ENCODE results near the gene SOCS1. TPM values are rescaled to one million over a fixed set of nuclear protein-coding genes. Genes with fewer than 3 reads are reported as not detected.

Gene SOCS1
- total RNA-seq, 1 experiment from 2014 or later: 2.6 TPM

DNA sequence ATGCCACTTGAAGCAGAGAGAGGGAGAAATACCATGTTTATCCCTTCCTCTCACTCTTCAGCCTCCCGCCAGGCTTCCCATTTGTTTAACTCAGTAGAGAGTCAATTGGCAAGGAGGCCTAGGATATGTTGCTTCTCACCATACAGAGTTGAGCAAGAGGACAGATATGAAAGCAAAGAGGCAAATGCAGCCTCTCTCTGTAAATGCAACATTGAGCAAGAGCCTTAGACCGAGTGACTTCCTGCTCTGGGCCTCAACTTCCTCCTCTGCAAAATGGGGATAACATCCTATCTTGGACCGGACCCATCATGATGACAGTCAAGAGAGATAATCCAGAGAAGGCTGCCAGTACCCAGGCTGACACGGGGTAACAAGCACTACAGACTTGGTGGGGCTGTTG, 36.8 kb downstream of the SOCS1 start:
- DNase-seq (ENCODE audit: low spot score): no peak
- H3K9me3 ChIP-seq (ENCODE audit: low read depth, low read length, poor library complexity, severe bottlenecking): peaks cover 11% of the 10 kb centered on the region
- H3K4me1 ChIP-seq (ENCODE audit: insufficient read depth, low read length, poor library complexity, severe bottlenecking): no peaks in the 10 kb centered on the region
- H3K27ac ChIP-seq (ENCODE audit: low read depth, low read length, poor library complexity, severe bottlenecking): no peak overlapping the region
- no peaks in the 10 kb centered on the region for H3K27me3 ChIP-seq (replicated peaks; ENCODE audit: insufficient read depth, low read depth, low read length, poor library complexity)
- CTCF ChIA-PET: no interaction called here
- no TSS peak for BruUV-seq (replicated peaks)
- H3K36me3 ChIP-seq (ENCODE audit: insufficient read depth, low read length, poor library complexity, severe bottlenecking): no peaks in the 10 kb centered on the region
- no peak for TF ChIP-seq EZH2 (IDR thresholded peaks at IDR 0.05; ENCODE audit: borderline replicate concordance, low read depth, low read length, poor library complexity, severe bottlenecking)
- POLR2A ChIA-PET (ENCODE audit: low non-redundant PET): no interaction called here
- no peak overlapping the region for H3K4me3 ChIP-seq (ENCODE audit: low read depth, low read length, poor library complexity, severe bottlenecking)
- intact Hi-C loops (cut with micrococcal nuclease; ENCODE audit: unreplicated experiment): no loop called here

DNA sequence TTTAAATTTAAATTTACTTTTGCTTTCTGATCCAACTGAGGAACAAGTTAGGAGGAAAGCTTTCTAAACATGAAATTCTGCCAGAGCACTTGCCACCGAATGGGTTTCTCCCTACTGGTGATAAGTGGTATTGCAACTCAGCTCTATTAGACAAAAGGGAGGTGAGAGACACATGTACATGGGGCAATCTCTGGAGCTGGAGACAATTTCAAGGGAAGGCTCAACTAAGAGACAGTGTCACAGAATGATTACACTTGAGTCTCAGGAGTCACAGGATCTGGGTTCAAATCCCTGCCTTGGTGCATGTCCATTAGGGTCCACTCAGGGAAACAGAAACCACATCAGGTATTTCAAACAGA, 37.4 kb downstream of the SOCS1 start:
- TF ChIP-seq, protein P1, sequence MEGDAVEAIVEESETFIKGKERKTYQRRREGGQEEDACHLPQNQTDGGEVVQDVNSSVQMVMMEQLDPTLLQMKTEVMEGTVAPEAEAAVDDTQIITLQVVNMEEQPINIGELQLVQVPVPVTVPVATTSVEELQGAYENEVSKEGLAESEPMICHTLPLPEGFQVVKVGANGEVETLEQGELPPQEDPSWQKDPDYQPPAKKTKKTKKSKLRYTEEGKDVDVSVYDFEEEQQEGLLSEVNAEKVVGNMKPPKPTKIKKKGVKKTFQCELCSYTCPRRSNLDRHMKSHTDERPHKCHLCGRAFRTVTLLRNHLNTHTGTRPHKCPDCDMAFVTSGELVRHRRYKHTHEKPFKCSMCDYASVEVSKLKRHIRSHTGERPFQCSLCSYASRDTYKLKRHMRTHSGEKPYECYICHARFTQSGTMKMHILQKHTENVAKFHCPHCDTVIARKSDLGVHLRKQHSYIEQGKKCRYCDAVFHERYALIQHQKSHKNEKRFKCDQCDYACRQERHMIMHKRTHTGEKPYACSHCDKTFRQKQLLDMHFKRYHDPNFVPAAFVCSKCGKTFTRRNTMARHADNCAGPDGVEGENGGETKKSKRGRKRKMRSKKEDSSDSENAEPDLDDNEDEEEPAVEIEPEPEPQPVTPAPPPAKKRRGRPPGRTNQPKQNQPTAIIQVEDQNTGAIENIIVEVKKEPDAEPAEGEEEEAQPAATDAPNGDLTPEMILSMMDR (conservative IDR thresholded peaks at IDR 0.05; ENCODE audit: low read depth, low read length): peak; percentile 61
- no peak for TF ChIP-seq EZH2 (IDR thresholded peaks at IDR 0.05; ENCODE audit: borderline replicate concordance, low read depth, low read length, poor library complexity, severe bottlenecking)
- POLR2A ChIA-PET (ENCODE audit: low non-redundant PET): interaction anchor here (0.6 kb wide), 1 partner anchor 62 kb away, joined by 9 read pairs; no protein-coding TSS in a partner anchor
- no peaks in the 10 kb centered on the region for H3K36me3 ChIP-seq (ENCODE audit: insufficient read depth, low read length, poor library complexity, severe bottlenecking)
- H3K4me1 ChIP-seq (ENCODE audit: insufficient read depth, low read length, poor library complexity, severe bottlenecking): no peaks in the 10 kb centered on the region
- CTCF ChIA-PET: no interaction called here
- BruUV-seq (replicated peaks): no TSS peak
- no peaks in the 10 kb centered on the region for H3K27me3 ChIP-seq (replicated peaks; ENCODE audit: insufficient read depth, low read depth, low read length, poor library complexity)
- intact Hi-C loops (cut with micrococcal nuclease; ENCODE audit: unreplicated experiment): no loop called here
- H3K4me3 ChIP-seq (ENCODE audit: low read depth, low read length, poor library complexity, severe bottlenecking): no peak overlapping the region
- H3K9me3 ChIP-seq (ENCODE audit: low read depth, low read length, poor library complexity, severe bottlenecking): peaks cover 11% of the 10 kb centered on the region
- peak; percentile 23 for DNase-seq (ENCODE audit: low spot score)
- H3K27ac ChIP-seq (ENCODE audit: low read depth, low read length, poor library complexity, severe bottlenecking): no peak overlapping the region

DNA sequence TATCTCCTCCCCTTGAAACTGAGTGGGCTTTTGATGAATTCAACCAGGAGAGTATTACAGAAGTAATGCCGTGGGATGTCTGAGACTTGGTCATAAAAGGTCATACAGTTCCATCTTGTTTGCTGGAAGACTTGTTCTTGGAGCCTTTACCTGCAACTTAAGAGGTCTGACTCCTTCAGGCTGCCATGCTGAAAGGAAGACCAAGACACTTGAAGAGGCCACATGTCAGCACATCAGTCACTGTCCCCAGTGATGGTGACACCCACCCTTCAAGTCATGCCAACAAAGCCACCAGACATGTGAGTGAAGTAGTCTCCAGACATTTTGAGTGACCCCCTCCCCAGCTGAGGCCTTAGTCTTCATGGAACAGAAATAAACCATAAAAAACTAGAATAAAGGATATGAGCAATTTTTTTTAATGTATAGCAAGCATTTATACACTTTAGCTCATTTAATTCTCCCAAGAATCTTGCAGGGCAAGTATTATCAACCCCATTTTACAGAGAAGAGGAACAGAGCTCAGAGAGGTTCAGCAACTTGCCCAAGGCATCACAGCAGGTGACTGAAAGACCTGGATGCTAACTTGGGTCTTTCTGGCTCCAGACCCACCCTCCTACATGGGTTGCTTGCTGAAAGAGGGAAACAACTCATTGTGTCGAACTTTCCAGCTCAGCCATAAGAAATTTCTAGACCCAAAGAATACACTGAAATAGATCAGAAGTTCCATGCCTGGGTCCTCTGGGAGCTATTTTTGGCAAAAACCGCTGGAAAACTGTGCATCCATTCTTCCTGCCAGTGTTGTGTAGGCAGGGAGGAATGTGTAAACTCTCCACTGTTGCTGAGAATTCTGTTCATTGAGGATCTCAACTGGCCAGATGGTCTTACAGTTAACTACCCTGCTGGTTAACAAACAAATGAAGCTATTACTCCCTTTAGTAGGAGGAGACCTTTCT, 38.1 kb downstream of the SOCS1 start:
- no peaks in the 10 kb centered on the region for H3K4me1 ChIP-seq (ENCODE audit: insufficient read depth, low read length, poor library complexity, severe bottlenecking)
- no peaks in the 10 kb centered on the region for H3K36me3 ChIP-seq (ENCODE audit: insufficient read depth, low read length, poor library complexity, severe bottlenecking)
- CTCF ChIA-PET: interaction anchor here (0.7 kb wide), 1 partner anchor 111 kb away, joined by 3 read pairs; no protein-coding TSS in a partner anchor
- no peak for TF ChIP-seq EZH2 (IDR thresholded peaks at IDR 0.05; ENCODE audit: borderline replicate concordance, low read depth, low read length, poor library complexity, severe bottlenecking)
- TF ChIP-seq, protein P1 (conservative IDR thresholded peaks at IDR 0.05; ENCODE audit: low read depth, low read length): no peak
- POLR2A ChIA-PET (ENCODE audit: low non-redundant PET): interaction anchor here (0.6 kb wide), 1 partner anchor 61 kb away, joined by 9 read pairs; no protein-coding TSS in a partner anchor
- no peak overlapping the region for H3K4me3 ChIP-seq (ENCODE audit: low read depth, low read length, poor library complexity, severe bottlenecking)
- DNase-seq (ENCODE audit: low spot score): no peak
- H3K9me3 ChIP-seq (ENCODE audit: low read depth, low read length, poor library complexity, severe bottlenecking): peaks cover 11% of the 10 kb centered on the region
- no TSS peak for BruUV-seq (replicated peaks)
- H3K27ac ChIP-seq (ENCODE audit: low read depth, low read length, poor library complexity, severe bottlenecking): no peak overlapping the region
- intact Hi-C loops (cut with micrococcal nuclease; ENCODE audit: unreplicated experiment): no loop called here
- H3K27me3 ChIP-seq (replicated peaks; ENCODE audit: insufficient read depth, low read depth, low read length, poor library complexity): no peaks in the 10 kb centered on the region

All from A673 (cell line).